Measurements from ENCODE around the gene TJAP1.
"Not testable (repeated sequence)": the region's sequence is repeated elsewhere in the genome, so short reads cannot be mapped to it uniquely, and the experiment has no call there.

TJAP1 gene

GRCh38 chr6:43459535-43459934 lies 17.8 kb upstream of the TJAP1 start:
- no peaks in the 10 kb centered on the region for H3K36me3 Mint-ChIP-seq (ENCODE audit: low read depth)
- H3K27ac Mint-ChIP-seq, result no peak overlapping the region
- H3K9me3 Mint-ChIP-seq, result no peaks in the 10 kb centered on the region
- peaks cover 21% of the 10 kb centered on the region for H3K27me3 Mint-ChIP-seq
- peaks cover 10% of the 10 kb centered on the region for H3K4me1 Mint-ChIP-seq (ENCODE audit: low read depth)
- DNase-seq, result no peak
- H3K4me3 Mint-ChIP-seq, result no peak overlapping the region

- Mint-ChIP-seq H3K27ac (no peak overlapping the region), H3K27me3 (peaks cover 21% of the 10 kb centered on the region), H3K4me3 (no peak overlapping the region), H3K4me1 (ENCODE audit: low read depth) (peaks cover 9% of the 10 kb centered on the region), H3K9me3 (no peaks in the 10 kb centered on the region), H3K36me3 (ENCODE audit: low read depth) (no peaks in the 10 kb centered on the region)
- no peak for DNase-seq
These were observed 17.3 kb upstream of the TJAP1 start for GRCh38 chr6:43460032-43460431.

GRCh38 chr6:43461936-43462335 lies 15.4 kb upstream of the TJAP1 start:
- DNase-seq, result no peak
- Mint-ChIP-seq H3K36me3 (ENCODE audit: low read depth) (no peaks in the 10 kb centered on the region), H3K4me1 (ENCODE audit: low read depth) (no peaks in the 10 kb centered on the region), H3K27ac (no peak overlapping the region), H3K27me3 (peaks cover 20% of the 10 kb centered on the region), H3K4me3 (no peak overlapping the region), H3K9me3 (no peaks in the 10 kb centered on the region)

GRCh38 chr6:43464337-43464736 lies 13.0 kb upstream of the TJAP1 start:
- no peak overlapping the region for H3K27ac Mint-ChIP-seq
- peaks cover 34% of the 10 kb centered on the region for H3K27me3 Mint-ChIP-seq
- no peak for DNase-seq
- H3K4me1 Mint-ChIP-seq (ENCODE audit: low read depth), result no peaks in the 10 kb centered on the region
- H3K4me3 Mint-ChIP-seq, result no peak overlapping the region
- no peaks in the 10 kb centered on the region for H3K36me3 Mint-ChIP-seq (ENCODE audit: low read depth)
- no peaks in the 10 kb centered on the region for H3K9me3 Mint-ChIP-seq

- H3K4me1 Mint-ChIP-seq (ENCODE audit: low read depth), result no peaks in the 10 kb centered on the region
- H3K27me3 Mint-ChIP-seq, result peaks cover 42% of the 10 kb centered on the region
- no peak for DNase-seq
- no peak overlapping the region for H3K4me3 Mint-ChIP-seq
- no peaks in the 10 kb centered on the region for H3K9me3 Mint-ChIP-seq
- H3K36me3 Mint-ChIP-seq (ENCODE audit: low read depth), result no peaks in the 10 kb centered on the region
- no peak overlapping the region for H3K27ac Mint-ChIP-seq
These were observed 11.4 kb upstream of the TJAP1 start for GRCh38 chr6:43465948-43466347.

- H3K4me3 Mint-ChIP-seq; DNase-seq; H3K9me3 Mint-ChIP-seq; H3K36me3 Mint-ChIP-seq (ENCODE audit: low read depth); H3K4me1 Mint-ChIP-seq (ENCODE audit: low read depth); H3K27ac Mint-ChIP-seq: not testable (repeated sequence)
- peaks cover 44% of the 10 kb centered on the region for H3K27me3 Mint-ChIP-seq
These were observed 10.1 kb upstream of the TJAP1 start for GRCh38 chr6:43467265-43467664.

- H3K4me1 Mint-ChIP-seq (ENCODE audit: low read depth), result no peaks in the 10 kb centered on the region
- H3K36me3 Mint-ChIP-seq (ENCODE audit: low read depth), result no peaks in the 10 kb centered on the region
- H3K4me3 Mint-ChIP-seq, result no peak overlapping the region
- no peak for DNase-seq
- peaks cover 40% of the 10 kb centered on the region for H3K27me3 Mint-ChIP-seq
- H3K27ac Mint-ChIP-seq, result no peak overlapping the region
- no peaks in the 10 kb centered on the region for H3K9me3 Mint-ChIP-seq
These were observed 9.6 kb upstream of the TJAP1 start for GRCh38 chr6:43467752-43468151.

GRCh38 chr6:43468240-43468639 lies 9.1 kb upstream of the TJAP1 start:
- Mint-ChIP-seq H3K36me3 (ENCODE audit: low read depth) (no peaks in the 10 kb centered on the region), H3K9me3 (no peaks in the 10 kb centered on the region), H3K4me1 (ENCODE audit: low read depth) (no peaks in the 10 kb centered on the region), H3K4me3 (no peak overlapping the region), H3K27ac (no peak overlapping the region), H3K27me3 (peaks cover 37% of the 10 kb centered on the region)
- no peak for DNase-seq

GRCh38 chr6:43468748-43469681 lies 8.4 kb upstream of the TJAP1 start:
- DNase-seq, result no peak
- H3K36me3 Mint-ChIP-seq (ENCODE audit: low read depth), result no peaks in the 10 kb centered on the region
- peaks cover 35% of the 10 kb centered on the region for H3K27me3 Mint-ChIP-seq
- H3K4me3 Mint-ChIP-seq, result no peak overlapping the region
- H3K4me1 Mint-ChIP-seq (ENCODE audit: low read depth), result no peaks in the 10 kb centered on the region
- H3K9me3 Mint-ChIP-seq, result no peaks in the 10 kb centered on the region
- H3K27ac Mint-ChIP-seq, result no peak overlapping the region

- Mint-ChIP-seq H3K27me3 (peaks cover 35% of the 10 kb centered on the region), H3K4me1 (ENCODE audit: low read depth) (no peaks in the 10 kb centered on the region), H3K4me3 (no peak overlapping the region), H3K9me3 (no peaks in the 10 kb centered on the region), H3K27ac (no peak overlapping the region), H3K36me3 (ENCODE audit: low read depth) (no peaks in the 10 kb centered on the region)
- no peak for DNase-seq
These were observed 7.4 kb upstream of the TJAP1 start for GRCh38 chr6:43469947-43470346.

- DNase-seq, result no peak
- H3K36me3 Mint-ChIP-seq (ENCODE audit: low read depth), result no peaks in the 10 kb centered on the region
- no peaks in the 10 kb centered on the region for H3K4me1 Mint-ChIP-seq (ENCODE audit: low read depth)
- H3K27ac Mint-ChIP-seq, result no peak overlapping the region
- peaks cover 30% of the 10 kb centered on the region for H3K27me3 Mint-ChIP-seq
- H3K4me3 Mint-ChIP-seq, result no peak overlapping the region
- no peaks in the 10 kb centered on the region for H3K9me3 Mint-ChIP-seq
These were observed 6.0 kb upstream of the TJAP1 start for GRCh38 chr6:43471399-43471798.

- no peak for DNase-seq
- Mint-ChIP-seq H3K27me3 (peaks cover 24% of the 10 kb centered on the region), H3K9me3 (no peaks in the 10 kb centered on the region), H3K4me3 (no peak overlapping the region), H3K36me3 (ENCODE audit: low read depth) (peaks cover 2% of the 10 kb centered on the region), H3K27ac (no peak overlapping the region), H3K4me1 (ENCODE audit: low read depth) (peaks cover 9% of the 10 kb centered on the region)
These were observed 4.9 kb upstream of the TJAP1 start for GRCh38 chr6:43472515-43472914.

GRCh38 chr6:43475516-43475915 lies 1.9 kb upstream of the TJAP1 start:
- Mint-ChIP-seq H3K4me1 (ENCODE audit: low read depth) (peaks cover 33% of the 10 kb centered on the region), H3K27ac (no peak overlapping the region), H3K27me3 (peaks cover 3% of the 10 kb centered on the region), H3K4me3 (no peak overlapping the region), H3K36me3 (ENCODE audit: low read depth) (peaks cover 17% of the 10 kb centered on the region), H3K9me3 (no peaks in the 10 kb centered on the region)
- DNase-seq, result no peak

GRCh38 chr6:43476746-43477145 lies 624 bp upstream of the TJAP1 start:
- Mint-ChIP-seq H3K4me3 (peak overlapping the region; percentile 95), H3K36me3 (ENCODE audit: low read depth) (peaks cover 27% of the 10 kb centered on the region), H3K4me1 (ENCODE audit: low read depth) (peaks cover 42% of the 10 kb centered on the region), H3K27ac (peak overlapping the region; percentile 91), H3K27me3 (no peaks in the 10 kb centered on the region), H3K9me3 (no peaks in the 10 kb centered on the region)
- DNase-seq, result no peak

GRCh38 chr6:43478008-43478372 lies 620 bp downstream of the TJAP1 start:
- Mint-ChIP-seq H3K4me1 (ENCODE audit: low read depth) (peaks cover 50% of the 10 kb centered on the region), H3K36me3 (ENCODE audit: low read depth) (peaks cover 36% of the 10 kb centered on the region), H3K27me3 (no peaks in the 10 kb centered on the region), H3K27ac (peak overlapping the region; percentile 91), H3K4me3 (peak overlapping the region; percentile 95), H3K9me3 (no peaks in the 10 kb centered on the region)
- DNase-seq, result peak; percentile 37
